NCI-H146 (cell line): ENCODE measurements around the gene PRCD.
"Not testable (repeated sequence)": the region's sequence is repeated elsewhere in the genome, so short reads cannot be mapped to it uniquely, and the experiment has no call there.

Experiments used
- DNase-seq: peaks from one replicate; lab custom pipeline; 2025; lab: John Stamatoyannopoulos, UW

PRCD gene

GRCh38 chr17:76556765-76557367 lies 17.0 kb downstream of the PRCD start:
- peak; percentile 44 for DNase-seq

- peak; percentile 97 for DNase-seq
These were observed 17.7 kb downstream of the PRCD start for GRCh38 chr17:76557368-76558197.

- peak; percentile 17 for DNase-seq
These were observed 18.6 kb downstream of the PRCD start for GRCh38 chr17:76558198-76559095.

- not testable (repeated sequence) for DNase-seq
These were observed 19.6 kb downstream of the PRCD start for GRCh38 chr17:76559460-76559859.

- no peak for DNase-seq
These were observed 20.4 kb downstream of the PRCD start for GRCh38 chr17:76560036-76560876.

GRCh38 chr17:76560877-76561221 lies 21.0 kb downstream of the PRCD start:
- DNase-seq, result no peak

GRCh38 chr17:76561332-76561731 lies 21.5 kb downstream of the PRCD start:
- DNase-seq, result no peak

GRCh38 chr17:76561799-76562268 lies 22.0 kb downstream of the PRCD start:
- DNase-seq, result no peak

GRCh38 chr17:76562734-76563148 lies 22.9 kb downstream of the PRCD start:
- no peak for DNase-seq

- DNase-seq, result not testable (repeated sequence)
These were observed 23.5 kb downstream of the PRCD start for GRCh38 chr17:76563359-76563758.

- not testable (repeated sequence) for DNase-seq
These were observed 25.3 kb downstream of the PRCD start for GRCh38 chr17:76564991-76565727.

- DNase-seq, result no peak
These were observed 26.1 kb downstream of the PRCD start for GRCh38 chr17:76565728-76566612.

- DNase-seq, result no peak
These were observed 26.7 kb downstream of the PRCD start for GRCh38 chr17:76566613-76566943.

- DNase-seq, result no peak
These were observed 27.2 kb downstream of the PRCD start for GRCh38 chr17:76566988-76567431.

- DNase-seq, result no peak
These were observed 28.0 kb downstream of the PRCD start for GRCh38 chr17:76567634-76568432.

GRCh38 chr17:76568811-76569221 lies 29.0 kb downstream of the PRCD start:
- DNase-seq, result no peak

- DNase-seq, result peak; percentile 27
These were observed 29.9 kb downstream of the PRCD start for GRCh38 chr17:76569607-76570279.

- no peak for DNase-seq
These were observed 30.6 kb downstream of the PRCD start for GRCh38 chr17:76570457-76570856.
